Neural crest cell (in vitro differentiated cells): ENCODE data around the gene PLEKHO2. TPM values are rescaled to one million over a fixed set of nuclear protein-coding genes. Genes with fewer than 3 reads are reported as not detected.
A peak's percentile ranks its signal among the peaks of the same experiment; 100 is the strongest.

Experiments used
- DNase-seq: peaks from one replicate; pipeline ENCODE4 v3.0.0; 2021; ENCODE audit warnings: low read depth, mixed read lengths, low spot score
- H3K27ac Mint-ChIP-seq: one replicate; pipeline ENCODE4 v1.8.0; 2021; ENCODE audit warnings: mild to moderate bottlenecking, mixed read lengths; ENCODE audit not compliant: unreplicated experiment
- H3K27me3 Mint-ChIP-seq: 2 replicates; pipeline ENCODE4 v1.8.0; 2021; ENCODE audit warnings: low read depth, mild to moderate bottlenecking, mixed read lengths
- H3K36me3 Mint-ChIP-seq: 2 replicates; pipeline ENCODE4 v1.8.0; 2021; ENCODE audit warnings: low read depth, mild to moderate bottlenecking, mixed read lengths
- H3K4me1 Mint-ChIP-seq: 2 replicates; pipeline ENCODE4 v1.8.0; 2021; ENCODE audit warnings: mixed read lengths
- H3K4me3 Mint-ChIP-seq: one replicate; pipeline ENCODE4 v1.8.0; 2021; ENCODE audit warnings: mild to moderate bottlenecking, mixed read lengths
- H3K9me3 Mint-ChIP-seq: 2 replicates; pipeline ENCODE4 v1.8.0; 2021; ENCODE audit warnings: mixed read lengths
- total RNA-seq: library from RNA; stranded (reverse); gene quantifications from 2 replicates; pipeline ENCODE4 v1.2.1, GENCODE V29; 2021
- TF ChIP-seq, protein P1 (sequence below): fragments of 200-600 bp; sonication (generic); conservative IDR thresholded peaks from 2 replicates; pipeline ENCODE4 v1.5.0; 2021; ENCODE audit warnings: antibody characterized with exemption, mild to moderate bottlenecking

The PLEKHO2 gene
- total RNA-seq, 1 donor from 2014 or later, result 18.2 TPM

DNA sequence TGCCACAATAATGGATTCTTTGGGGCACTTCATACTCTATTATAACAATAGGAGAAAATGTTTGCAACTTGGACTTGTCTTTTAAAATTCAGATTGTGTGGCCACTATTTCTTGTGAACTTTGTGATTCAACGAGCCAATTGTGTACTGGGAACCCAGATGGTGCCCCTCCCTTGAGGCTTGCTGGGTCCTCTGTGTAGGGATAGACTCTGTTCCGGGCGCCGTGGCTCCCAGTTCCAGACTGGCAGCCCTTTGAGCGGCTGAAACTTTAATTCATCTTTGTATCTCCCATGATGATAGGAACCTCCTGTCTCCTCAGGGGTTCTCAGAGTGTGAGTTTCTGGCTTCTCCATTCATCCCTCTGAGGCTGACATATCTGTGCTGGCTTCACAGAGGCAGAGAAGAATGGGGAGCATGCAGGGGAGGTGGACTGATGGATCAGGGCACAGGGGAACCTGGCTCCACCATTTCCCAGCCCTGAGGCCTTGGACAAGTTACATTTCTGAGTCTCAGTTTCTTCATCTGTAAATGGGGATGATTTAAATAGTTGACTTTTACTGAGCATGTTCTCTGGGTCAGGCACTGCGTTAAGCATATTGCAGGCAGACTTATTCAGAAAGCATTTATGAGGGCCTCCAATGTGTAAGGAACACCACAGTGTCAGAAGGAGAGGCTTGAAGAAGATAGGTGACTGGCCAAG is 54.8 kb downstream of the PLEKHO2 start:
- TF ChIP-seq, protein P1, sequence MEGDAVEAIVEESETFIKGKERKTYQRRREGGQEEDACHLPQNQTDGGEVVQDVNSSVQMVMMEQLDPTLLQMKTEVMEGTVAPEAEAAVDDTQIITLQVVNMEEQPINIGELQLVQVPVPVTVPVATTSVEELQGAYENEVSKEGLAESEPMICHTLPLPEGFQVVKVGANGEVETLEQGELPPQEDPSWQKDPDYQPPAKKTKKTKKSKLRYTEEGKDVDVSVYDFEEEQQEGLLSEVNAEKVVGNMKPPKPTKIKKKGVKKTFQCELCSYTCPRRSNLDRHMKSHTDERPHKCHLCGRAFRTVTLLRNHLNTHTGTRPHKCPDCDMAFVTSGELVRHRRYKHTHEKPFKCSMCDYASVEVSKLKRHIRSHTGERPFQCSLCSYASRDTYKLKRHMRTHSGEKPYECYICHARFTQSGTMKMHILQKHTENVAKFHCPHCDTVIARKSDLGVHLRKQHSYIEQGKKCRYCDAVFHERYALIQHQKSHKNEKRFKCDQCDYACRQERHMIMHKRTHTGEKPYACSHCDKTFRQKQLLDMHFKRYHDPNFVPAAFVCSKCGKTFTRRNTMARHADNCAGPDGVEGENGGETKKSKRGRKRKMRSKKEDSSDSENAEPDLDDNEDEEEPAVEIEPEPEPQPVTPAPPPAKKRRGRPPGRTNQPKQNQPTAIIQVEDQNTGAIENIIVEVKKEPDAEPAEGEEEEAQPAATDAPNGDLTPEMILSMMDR, result no peak
- Mint-ChIP-seq H3K27ac (no peak overlapping the region), H3K4me3 (peak overlapping the region; percentile 54), H3K4me1 (peaks cover 48% of the 10 kb centered on the region), H3K27me3 (no peaks in the 10 kb centered on the region), H3K36me3 (peaks cover 2% of the 10 kb centered on the region), H3K9me3 (peaks cover 5% of the 10 kb centered on the region)
- no peak for DNase-seq

DNA sequence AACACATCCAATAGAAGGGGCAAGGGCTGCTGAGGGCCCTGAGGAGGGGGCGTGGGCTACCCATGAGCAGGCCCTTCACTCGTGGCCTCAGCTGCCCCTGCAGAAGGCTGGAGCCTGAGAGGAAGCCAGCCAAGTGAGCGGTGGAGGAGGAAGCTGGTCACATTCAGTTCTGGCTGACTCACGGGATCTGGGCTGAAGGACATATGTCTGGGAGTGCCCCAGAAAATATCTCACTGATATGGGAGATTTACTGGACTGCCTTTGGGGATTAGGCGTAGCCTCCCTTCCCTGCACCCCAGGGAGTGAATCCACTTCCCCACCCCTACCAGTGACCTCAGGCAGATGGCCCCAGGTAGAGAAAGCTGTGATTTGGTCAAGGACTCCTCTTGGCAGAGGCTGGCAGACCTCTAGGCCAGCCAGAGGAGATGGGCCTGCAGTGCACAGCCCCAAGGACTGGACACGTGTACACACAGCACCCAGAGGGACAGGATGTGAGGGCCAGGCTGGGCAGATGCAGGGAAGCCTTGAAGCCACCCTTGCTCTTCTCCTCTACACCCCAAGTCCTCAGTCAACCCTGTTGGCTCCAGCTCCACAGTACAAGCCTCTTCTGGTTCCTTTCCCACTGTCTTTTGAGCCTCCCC is 55.8 kb downstream of the PLEKHO2 start:
- H3K4me3 Mint-ChIP-seq, result no peak overlapping the region
- H3K27me3 Mint-ChIP-seq, result no peaks in the 10 kb centered on the region
- no peak for DNase-seq
- TF ChIP-seq, protein P1, result no peak
- peaks cover 2% of the 10 kb centered on the region for H3K36me3 Mint-ChIP-seq
- H3K4me1 Mint-ChIP-seq, result peaks cover 42% of the 10 kb centered on the region
- H3K9me3 Mint-ChIP-seq, result peaks cover 5% of the 10 kb centered on the region
- H3K27ac Mint-ChIP-seq, result peak overlapping the region; percentile 31

DNA sequence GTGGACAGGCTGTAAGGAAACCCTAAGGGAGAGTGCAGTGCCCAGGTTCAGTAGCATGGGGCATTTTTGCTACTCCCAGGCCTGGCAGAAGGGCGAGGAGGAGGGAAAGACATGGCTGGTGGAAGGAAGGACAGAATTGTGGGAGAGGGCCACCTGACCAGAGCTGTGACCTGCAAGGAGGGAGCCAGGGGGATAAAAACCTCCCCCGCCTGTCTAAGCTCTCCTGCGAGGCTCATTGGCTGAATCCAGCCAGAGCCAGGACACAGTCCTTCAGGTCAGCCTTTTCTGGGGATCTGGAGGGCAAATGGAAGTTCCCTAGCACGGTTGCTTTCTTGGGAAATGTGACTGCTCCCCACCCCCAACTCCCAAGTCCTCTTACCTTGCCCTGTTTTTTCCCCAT is 56.7 kb downstream of the PLEKHO2 start:
- Mint-ChIP-seq H3K27ac (no peak overlapping the region), H3K36me3 (peaks cover 2% of the 10 kb centered on the region), H3K27me3 (no peaks in the 10 kb centered on the region), H3K9me3 (peaks cover 5% of the 10 kb centered on the region), H3K4me1 (peaks cover 36% of the 10 kb centered on the region), H3K4me3 (no peak overlapping the region)
- no peak for DNase-seq
- TF ChIP-seq, protein P1, result no peak

DNA sequence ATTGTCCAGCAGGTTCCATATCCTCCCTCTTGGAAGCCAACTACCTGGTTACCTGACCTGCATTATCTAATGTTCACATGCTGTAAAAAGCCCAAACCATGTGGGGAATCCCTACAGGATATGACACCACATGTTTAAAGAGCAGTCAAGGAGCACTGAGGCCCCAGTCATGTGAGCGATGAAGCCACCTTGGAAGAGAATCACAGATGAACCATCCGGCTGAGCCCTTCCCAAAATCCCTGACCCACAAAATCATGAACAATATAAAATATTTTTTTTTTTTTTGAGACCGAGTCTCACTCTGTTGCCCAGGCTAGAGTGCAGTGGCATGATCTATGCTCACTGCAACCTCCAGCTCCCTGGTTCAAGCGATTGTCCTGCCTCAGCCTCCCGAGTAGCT is 59.4 kb downstream of the PLEKHO2 start:
- Mint-ChIP-seq H3K36me3 (peaks cover 2% of the 10 kb centered on the region), H3K9me3 (peaks cover 9% of the 10 kb centered on the region), H3K4me3 (no peak overlapping the region), H3K27ac (no peak overlapping the region), H3K27me3 (no peaks in the 10 kb centered on the region), H3K4me1 (peaks cover 24% of the 10 kb centered on the region)
- TF ChIP-seq, protein P1, result no peak
- DNase-seq, result no peak

DNA sequence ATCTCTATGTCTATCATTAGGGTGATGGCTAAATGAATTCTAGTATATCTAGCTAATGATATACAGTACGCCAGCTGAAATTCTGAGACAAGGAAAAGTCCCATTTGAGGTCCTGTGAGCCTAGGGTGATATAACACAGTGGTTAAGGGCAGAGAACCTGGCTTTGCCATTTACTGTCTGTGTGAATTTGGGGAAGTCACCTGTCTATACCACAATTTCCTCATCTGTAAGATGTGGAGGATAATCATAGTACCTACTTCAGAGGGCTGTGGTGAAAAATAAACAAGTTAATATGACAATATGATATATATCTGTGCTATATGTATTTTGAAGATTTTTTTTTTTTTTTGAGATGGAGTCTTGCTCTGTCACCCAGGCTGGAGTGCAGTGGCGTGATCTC is 60.2 kb downstream of the PLEKHO2 start:
- no peak overlapping the region for H3K27ac Mint-ChIP-seq
- TF ChIP-seq, protein P1, result no peak
- H3K9me3 Mint-ChIP-seq, result peaks cover 12% of the 10 kb centered on the region
- H3K27me3 Mint-ChIP-seq, result no peaks in the 10 kb centered on the region
- H3K36me3 Mint-ChIP-seq, result peaks cover 6% of the 10 kb centered on the region
- H3K4me3 Mint-ChIP-seq, result no peak overlapping the region
- H3K4me1 Mint-ChIP-seq, result peaks cover 18% of the 10 kb centered on the region
- no peak for DNase-seq
